Measurements from ENCODE around the gene ADAM12. TPM values are rescaled to one million over a fixed set of nuclear protein-coding genes. Genes with fewer than 3 reads are reported as not detected.

ADAM12 gene
- total and polyA plus RNA-seq, 2 of the 13 experiments (the other 11 are each of a cell fraction or from before 2014, with no cell fraction given), result not detected

GRCh38 chr10:126017961-126018560, 370.2 kb downstream of the ADAM12 start (continued):
- no peak for TF ChIP-seq CTCF (CRISPR knock-in tag; IDR thresholded peaks at IDR 0.05)

GRCh38 chr10:126016882-126017281, 371.4 kb downstream of the ADAM12 start:
- H2AFZ ChIP-seq (ENCODE audit: low read length), result no peak overlapping the region
- BruUV-seq (replicated peaks), result no TSS peak
- no peaks in the 10 kb centered on the region for H3K4me1 ChIP-seq (ENCODE audit: insufficient read depth, low read length)
- ATAC-seq (no peak), FAIRE-seq (no peak), DNase-seq (ENCODE audit: low spot score) (no peak)
- H3K4me3 ChIP-seq (replicated peaks in 1 of 3; ENCODE audit: insufficient read depth in 1 of 3, low read depth in 2 of 3, low read length in 3 of 3), result no peak overlapping the region
- in situ Hi-C loops (cut with HindIII; ENCODE audit: extremely low pct_ligation_motif_present, low pct_unique_long_range_greater_than_20kb) (no loop called here), intact Hi-C loops (cut with micrococcal nuclease; ENCODE audit: unreplicated experiment) (no loop called here)
- peaks cover 0 to 2% of the 10 kb centered on the region in 2 experiments; a peak in 2 of 5 replicates for H3K27me3 ChIP-seq (ENCODE audit: control insufficient read depth in 1 of 2, insufficient read depth in 2 of 2, low read length in 2 of 2)
- H3K9me3 ChIP-seq (ENCODE audit: low read length), result no peaks in the 10 kb centered on the region
- no peak overlapping the region for H3K9ac ChIP-seq (ENCODE audit: insufficient read depth, low read depth, low read length)
- ChIA-PET POLR2A (no interaction called here), CTCF (ENCODE audit: low intra/inter-chr PET ratio, low total read pairs) (no interaction called here)
- 3% methylated on average over 3 of the region's 3 CpGs for WGBS (ENCODE audit: low lambda C conversion rate)
- H3K27ac ChIP-seq (ENCODE audit: extremely low read length, insufficient read depth, low read length), result no peak overlapping the region
- no peaks in the 10 kb centered on the region for H3K79me2 ChIP-seq (ENCODE audit: insufficient read depth, low read length)
- no peaks in the 10 kb centered on the region for H4K20me1 ChIP-seq (ENCODE audit: insufficient read depth, low read length)
- no peaks in the 10 kb centered on the region for H3K36me3 ChIP-seq (replicated peaks in 1 of 2; ENCODE audit: control insufficient read depth in 1 of 2, insufficient read depth in 2 of 2, low read length in 2 of 2)
- no peak overlapping the region for H3K4me2 ChIP-seq (ENCODE audit: low read depth, low read length)
- TF ChIP-seq MAX (IDR thresholded peaks at IDR 0.05) (no peak), HNF1A (IDR thresholded peaks at IDR 0.05; ENCODE audit: low read depth) (no peak), HNF1A (CRISPR knock-in tag; IDR thresholded peaks at IDR 0.05; ENCODE audit: borderline replicate concordance) (no peak), FOXM1 (CRISPR knock-in tag; IDR thresholded peaks at IDR 0.05) (no peak), YY1 (IDR thresholded peaks at IDR 0.05; ENCODE audit: insufficient read depth, insufficient replicate concordance, low read depth, low read length) (no peak), HMGXB3 (CRISPR knock-in tag; IDR thresholded peaks at IDR 0.05; ENCODE audit: borderline replicate concordance) (no peak), CREB3 (CRISPR knock-in tag; IDR thresholded peaks at IDR 0.05) (no peak), ZNF33A (CRISPR knock-in tag; IDR thresholded peaks at IDR 0.05; ENCODE audit: borderline replicate concordance) (no peak), ZNF724P (CRISPR knock-in tag; IDR thresholded peaks at IDR 0.05; ENCODE audit: borderline replicate concordance) (no peak), PHF8 (CRISPR knock-in tag; IDR thresholded peaks at IDR 0.05) (no peak)
